ENCODE data around the gene FKBP10. TPM values are rescaled to one million over a fixed set of nuclear protein-coding genes. Genes with fewer than 3 reads are reported as not detected.
A peak's percentile ranks its signal among the peaks of the same experiment; 100 is the strongest.

Gene FKBP10
- total and polyA plus RNA-seq, 9 of the 15 experiments (the other 6 are each of a cell fraction or from before 2014, with no cell fraction given), result 0.03 to 3.0 (median 1.4) TPM; not detected in 1

DNA sequence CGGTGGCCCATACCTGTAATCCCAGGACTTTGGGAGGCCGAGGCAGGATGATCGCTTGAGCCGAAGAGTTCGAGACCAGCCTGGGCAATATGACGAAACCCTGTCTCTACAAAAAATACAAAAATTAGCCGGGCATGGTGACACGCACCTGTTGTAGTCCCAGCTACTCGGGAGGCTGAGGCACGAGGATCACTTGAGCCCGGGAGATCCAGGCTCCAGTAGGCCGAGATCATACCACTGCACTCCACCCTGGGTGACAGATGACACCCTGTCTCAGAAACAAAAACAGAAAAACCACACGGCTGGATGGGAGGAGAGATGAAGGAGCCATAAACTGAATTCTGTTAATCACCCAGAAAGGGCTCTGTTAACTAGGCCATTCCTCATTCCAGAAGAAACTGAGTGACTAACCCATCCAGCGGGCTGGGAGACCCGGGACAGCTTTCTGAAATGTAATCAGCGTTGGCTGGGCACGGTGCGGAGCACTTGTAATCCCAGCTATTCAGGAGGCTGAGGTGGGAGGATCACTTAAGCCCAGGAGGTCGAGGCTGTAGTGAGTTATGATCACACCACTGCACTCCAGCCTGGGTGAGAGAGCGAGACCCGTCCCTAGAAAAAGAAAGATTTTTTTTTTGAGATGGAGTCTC lies 23.9 kb downstream of the FKBP10 start (continued):
- TF ChIP-seq, protein P1, sequence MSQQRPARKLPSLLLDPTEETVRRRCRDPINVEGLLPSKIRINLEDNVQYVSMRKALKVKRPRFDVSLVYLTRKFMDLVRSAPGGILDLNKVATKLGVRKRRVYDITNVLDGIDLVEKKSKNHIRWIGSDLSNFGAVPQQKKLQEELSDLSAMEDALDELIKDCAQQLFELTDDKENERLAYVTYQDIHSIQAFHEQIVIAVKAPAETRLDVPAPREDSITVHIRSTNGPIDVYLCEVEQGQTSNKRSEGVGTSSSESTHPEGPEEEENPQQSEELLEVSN (IDR thresholded peaks at IDR 0.05; ENCODE audit: borderline replicate concordance in 1 of 2, extremely low read depth in 1 of 2, insufficient read depth in 1 of 2, insufficient read length in 1 of 2, low read depth in 1 of 2, low read length in 1 of 2, poor library complexity in 1 of 2, severe bottlenecking in 1 of 2), result no peak
- TF ChIP-seq RHOXF2B (CRISPR knock-in tag; conservative IDR thresholded peaks at IDR 0.05), result no peak
- no peak for TF ChIP-seq GTF2E2 (tag; IDR thresholded peaks at IDR 0.05)
- TF ChIP-seq CEBPG (CRISPR knock-in tag; IDR thresholded peaks at IDR 0.05), result no peak
- 0 out of 4 replicates have a peak, but pooled peaks of 1 of the 2 experiments have one; percentile 24 for TF ChIP-seq CEBPG (tag; conservative IDR thresholded peaks at IDR 0.05 in 1 of 2, IDR thresholded peaks at IDR 0.05 in 1 of 2)
- no peak for TF ChIP-seq MCM3 (IDR thresholded peaks at IDR 0.05)
- TF ChIP-seq, protein P2, sequence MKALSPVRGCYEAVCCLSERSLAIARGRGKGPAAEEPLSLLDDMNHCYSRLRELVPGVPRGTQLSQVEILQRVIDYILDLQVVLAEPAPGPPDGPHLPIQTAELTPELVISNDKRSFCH (CRISPR knock-in tag; IDR thresholded peaks at IDR 0.05), result no peak
- TF ChIP-seq, protein P2 (tag; IDR thresholded peaks at IDR 0.05), result no peak
- TF ChIP-seq CEBPB (tag; IDR thresholded peaks at IDR 0.05), result peak; percentile 47
- no peak for TF ChIP-seq PHB2 (IDR thresholded peaks at IDR 0.05; ENCODE audit: low read depth)
- no peak for TF ChIP-seq ASH1L (IDR thresholded peaks at IDR 0.05; ENCODE audit: borderline replicate concordance, low read depth, partially characterized antibody)
- TF ChIP-seq ZNF384 (IDR thresholded peaks at IDR 0.05; ENCODE audit: low read depth, low read length), result no peak
- TF ChIP-seq MCM5 (IDR thresholded peaks at IDR 0.05; ENCODE audit: low read depth), result no peak
- no peak for TF ChIP-seq EP400 (IDR thresholded peaks at IDR 0.05)
- TF ChIP-seq, protein P3, sequence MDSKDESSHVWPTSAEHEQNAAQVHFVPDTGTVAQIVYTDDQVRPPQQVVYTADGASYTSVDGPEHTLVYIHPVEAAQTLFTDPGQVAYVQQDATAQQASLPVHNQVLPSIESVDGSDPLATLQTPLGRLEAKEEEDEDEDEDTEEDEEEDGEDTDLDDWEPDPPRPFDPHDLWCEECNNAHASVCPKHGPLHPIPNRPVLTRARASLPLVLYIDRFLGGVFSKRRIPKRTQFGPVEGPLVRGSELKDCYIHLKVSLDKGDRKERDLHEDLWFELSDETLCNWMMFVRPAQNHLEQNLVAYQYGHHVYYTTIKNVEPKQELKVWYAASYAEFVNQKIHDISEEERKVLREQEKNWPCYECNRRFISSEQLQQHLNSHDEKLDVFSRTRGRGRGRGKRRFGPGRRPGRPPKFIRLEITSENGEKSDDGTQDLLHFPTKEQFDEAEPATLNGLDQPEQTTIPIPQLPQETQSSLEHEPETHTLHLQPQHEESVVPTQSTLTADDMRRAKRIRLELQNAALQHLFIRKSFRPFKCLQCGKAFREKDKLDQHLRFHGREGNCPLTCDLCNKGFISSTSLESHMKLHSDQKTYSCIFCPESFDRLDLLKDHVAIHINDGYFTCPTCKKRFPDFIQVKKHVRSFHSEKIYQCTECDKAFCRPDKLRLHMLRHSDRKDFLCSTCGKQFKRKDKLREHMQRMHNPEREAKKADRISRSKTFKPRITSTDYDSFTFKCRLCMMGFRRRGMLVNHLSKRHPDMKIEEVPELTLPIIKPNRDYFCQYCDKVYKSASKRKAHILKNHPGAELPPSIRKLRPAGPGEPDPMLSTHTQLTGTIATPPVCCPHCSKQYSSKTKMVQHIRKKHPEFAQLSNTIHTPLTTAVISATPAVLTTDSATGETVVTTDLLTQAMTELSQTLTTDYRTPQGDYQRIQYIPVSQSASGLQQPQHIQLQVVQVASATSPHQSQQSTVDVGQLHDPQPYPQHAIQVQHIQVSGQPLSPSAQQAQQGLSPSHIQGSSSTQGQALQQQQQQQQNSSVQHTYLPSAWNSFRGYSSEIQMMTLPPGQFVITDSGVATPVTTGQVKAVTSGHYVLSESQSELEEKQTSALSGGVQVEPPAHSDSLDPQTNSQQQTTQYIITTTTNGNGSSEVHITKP (IDR thresholded peaks at IDR 0.05; ENCODE audit: partially characterized antibody), result peak; percentile 48
- TF ChIP-seq RBM39 (optimal IDR thresholded peaks at IDR 0.05; ENCODE audit: low read depth, low read length), result no peak
- TF ChIP-seq, protein P4, sequence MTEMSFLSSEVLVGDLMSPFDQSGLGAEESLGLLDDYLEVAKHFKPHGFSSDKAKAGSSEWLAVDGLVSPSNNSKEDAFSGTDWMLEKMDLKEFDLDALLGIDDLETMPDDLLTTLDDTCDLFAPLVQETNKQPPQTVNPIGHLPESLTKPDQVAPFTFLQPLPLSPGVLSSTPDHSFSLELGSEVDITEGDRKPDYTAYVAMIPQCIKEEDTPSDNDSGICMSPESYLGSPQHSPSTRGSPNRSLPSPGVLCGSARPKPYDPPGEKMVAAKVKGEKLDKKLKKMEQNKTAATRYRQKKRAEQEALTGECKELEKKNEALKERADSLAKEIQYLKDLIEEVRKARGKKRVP (CRISPR knock-in tag; IDR thresholded peaks at IDR 0.05), result no peak

Measured in K562 (cell line).